WERI-Rb-1 (cell line): ENCODE measurements around the gene MAGI2.

Experiments
- DNase-seq: peaks from one replicate; pipeline ENCODE4 v3.0.0-alpha.2; 2020
- H3K27ac ChIP-seq: fragments of 250-450 bp; sonication (Bioruptor Pico); 2 replicates; pipeline ENCODE4 v1.5.1; 2020; ENCODE audit warnings: mild to moderate bottlenecking, moderate library complexity
- H3K27me3 ChIP-seq: fragments of 250-450 bp; sonication (Bioruptor Pico); 2 replicates; pipeline ENCODE4 v1.5.1; 2021; ENCODE audit warnings: mild to moderate bottlenecking, low read depth, moderate library complexity; ENCODE audit not compliant: insufficient read depth, severe bottlenecking
- H3K36me3 ChIP-seq: fragments of 250-450 bp; sonication (Bioruptor Pico); 2 replicates; pipeline ENCODE4 v1.5.1; 2020; ENCODE audit warnings: mild to moderate bottlenecking, moderate library complexity
- H3K4me3 ChIP-seq: 2 replicates; pipeline ENCODE4 v1.5.1; 2011; ENCODE audit warnings: low read depth, mild to moderate bottlenecking, control low read depth, low read length
- H3K9me3 ChIP-seq: fragments of 250-450 bp; sonication (Bioruptor Pico); 2 replicates; pipeline ENCODE4 v1.5.1; 2021; ENCODE audit warnings: mild to moderate bottlenecking, moderate library complexity; ENCODE audit not compliant: severe bottlenecking
- TF ChIP-seq, protein P1 (sequence below): IDR thresholded peaks from 2 replicates; pipeline ENCODE4 v1.5.1; 2011; ENCODE audit warnings: low read depth, mild to moderate bottlenecking, control low read depth, inconsistent platforms, low read length

Gene MAGI2

GRCh38 chr7:78901566-78901965, 551.9 kb downstream of the MAGI2 start:
- Histone ChIP-seq H3K4me3 (no peak overlapping the region), H3K27ac (no peak overlapping the region), H3K27me3 (no peaks in the 10 kb centered on the region), H3K9me3 (no peaks in the 10 kb centered on the region), H3K36me3 (no peaks in the 10 kb centered on the region)
- TF ChIP-seq, protein P1, sequence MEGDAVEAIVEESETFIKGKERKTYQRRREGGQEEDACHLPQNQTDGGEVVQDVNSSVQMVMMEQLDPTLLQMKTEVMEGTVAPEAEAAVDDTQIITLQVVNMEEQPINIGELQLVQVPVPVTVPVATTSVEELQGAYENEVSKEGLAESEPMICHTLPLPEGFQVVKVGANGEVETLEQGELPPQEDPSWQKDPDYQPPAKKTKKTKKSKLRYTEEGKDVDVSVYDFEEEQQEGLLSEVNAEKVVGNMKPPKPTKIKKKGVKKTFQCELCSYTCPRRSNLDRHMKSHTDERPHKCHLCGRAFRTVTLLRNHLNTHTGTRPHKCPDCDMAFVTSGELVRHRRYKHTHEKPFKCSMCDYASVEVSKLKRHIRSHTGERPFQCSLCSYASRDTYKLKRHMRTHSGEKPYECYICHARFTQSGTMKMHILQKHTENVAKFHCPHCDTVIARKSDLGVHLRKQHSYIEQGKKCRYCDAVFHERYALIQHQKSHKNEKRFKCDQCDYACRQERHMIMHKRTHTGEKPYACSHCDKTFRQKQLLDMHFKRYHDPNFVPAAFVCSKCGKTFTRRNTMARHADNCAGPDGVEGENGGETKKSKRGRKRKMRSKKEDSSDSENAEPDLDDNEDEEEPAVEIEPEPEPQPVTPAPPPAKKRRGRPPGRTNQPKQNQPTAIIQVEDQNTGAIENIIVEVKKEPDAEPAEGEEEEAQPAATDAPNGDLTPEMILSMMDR = no peak
- DNase-seq = no peak

- H3K36me3 ChIP-seq = no peaks in the 10 kb centered on the region
- peak; percentile 47 for DNase-seq
- TF ChIP-seq, protein P1 = no peak
Measured at GRCh38 chr7:78900806-78901205, 552.7 kb downstream of the MAGI2 start.

GRCh38 chr7:78895393-78895792, 558.1 kb downstream of the MAGI2 start:
- TF ChIP-seq, protein P1 = no peak
- no peak overlapping the region for H3K27ac ChIP-seq
- H3K9me3 ChIP-seq = no peaks in the 10 kb centered on the region
- no peak overlapping the region for H3K4me3 ChIP-seq
- no peaks in the 10 kb centered on the region for H3K36me3 ChIP-seq
- no peak for DNase-seq
- H3K27me3 ChIP-seq = no peaks in the 10 kb centered on the region

More at GRCh38 chr7:78900806-78901205, 552.7 kb downstream of the MAGI2 start:
- no peaks in the 10 kb centered on the region for H3K9me3 ChIP-seq
- H3K27me3 ChIP-seq = no peaks in the 10 kb centered on the region
- no peak overlapping the region for H3K27ac ChIP-seq
- H3K4me3 ChIP-seq = no peak overlapping the region

- Histone ChIP-seq H3K9me3 (no peaks in the 10 kb centered on the region), H3K4me3 (no peak overlapping the region), H3K36me3 (no peaks in the 10 kb centered on the region), H3K27me3 (no peaks in the 10 kb centered on the region), H3K27ac (no peak overlapping the region)
- TF ChIP-seq, protein P1 = no peak
- no peak for DNase-seq
Measured at GRCh38 chr7:78879206-78879605, 574.3 kb downstream of the MAGI2 start.

GRCh38 chr7:78873117-78873516, 580.4 kb downstream of the MAGI2 start:
- no peak overlapping the region for H3K27ac ChIP-seq
- TF ChIP-seq, protein P1 = no peak
- no peaks in the 10 kb centered on the region for H3K36me3 ChIP-seq
- DNase-seq = no peak
- no peak overlapping the region for H3K4me3 ChIP-seq
- no peaks in the 10 kb centered on the region for H3K27me3 ChIP-seq
- no peaks in the 10 kb centered on the region for H3K9me3 ChIP-seq

- Histone ChIP-seq H3K9me3 (no peaks in the 10 kb centered on the region), H3K27me3 (no peaks in the 10 kb centered on the region), H3K27ac (no peak overlapping the region), H3K36me3 (no peaks in the 10 kb centered on the region), H3K4me3 (no peak overlapping the region)
- no peak for DNase-seq
- TF ChIP-seq, protein P1 = no peak
Measured at GRCh38 chr7:78864339-78864738, 589.1 kb downstream of the MAGI2 start.
